HG02981 (cell line): ENCODE results near the gene GLI2.

ENCODE experiments used
- ATAC-seq: cut with Tn5 transposase; IDR thresholded peaks from one replicate; pipeline ENCODE4 v1.9.1; 2021; ENCODE audit warnings: mild to moderate bottlenecking, moderate library complexity; ENCODE audit not compliant: unreplicated experiment

The GLI2 gene

DNA sequence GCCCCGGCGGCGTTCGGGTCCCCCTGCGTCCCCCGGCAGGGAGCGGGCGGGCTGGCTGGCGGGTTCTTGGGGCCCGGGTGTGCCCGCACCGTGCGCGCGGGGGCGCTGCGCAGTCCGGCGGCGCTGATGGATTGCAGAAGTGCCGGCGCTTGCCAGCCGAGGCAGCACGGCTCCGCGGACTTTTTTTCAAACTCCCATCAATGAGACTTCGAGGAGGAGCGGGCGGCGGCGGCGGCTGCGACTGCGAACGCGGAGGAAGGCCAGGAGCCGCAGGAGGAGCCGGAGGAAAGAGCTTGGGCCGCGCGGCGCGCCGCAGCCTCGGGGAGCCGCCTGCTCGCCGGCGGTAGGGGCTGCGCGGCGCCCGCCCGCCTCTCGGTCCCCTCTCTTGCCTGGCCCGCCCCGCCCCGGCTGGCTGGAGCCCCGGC is at the start of gene GLI2:
GLI2 (plus strand) TSS at position 123 of the 425 bp plus-strand sequence. CDS start 61,453 bp downstream, outside the sequence.
- ATAC-seq, result no peak

DNA sequence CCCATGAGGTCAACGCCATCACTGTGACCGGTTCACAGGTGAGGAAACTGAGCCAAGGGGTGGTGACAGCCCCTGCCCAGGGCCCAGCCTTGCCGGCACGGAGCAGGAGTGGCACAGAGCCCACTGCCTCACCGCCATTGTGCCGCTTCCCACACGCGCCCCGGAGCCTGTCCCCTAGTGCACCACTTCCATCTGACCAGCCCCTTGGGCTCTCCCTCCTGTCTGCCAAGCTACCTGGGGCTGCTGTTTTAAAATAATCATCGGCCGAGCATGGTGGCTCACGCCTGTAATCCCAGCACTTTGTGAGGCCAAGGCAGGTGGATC is 49.7 kb upstream of the GLI2 start:
- no peak for ATAC-seq

DNA sequence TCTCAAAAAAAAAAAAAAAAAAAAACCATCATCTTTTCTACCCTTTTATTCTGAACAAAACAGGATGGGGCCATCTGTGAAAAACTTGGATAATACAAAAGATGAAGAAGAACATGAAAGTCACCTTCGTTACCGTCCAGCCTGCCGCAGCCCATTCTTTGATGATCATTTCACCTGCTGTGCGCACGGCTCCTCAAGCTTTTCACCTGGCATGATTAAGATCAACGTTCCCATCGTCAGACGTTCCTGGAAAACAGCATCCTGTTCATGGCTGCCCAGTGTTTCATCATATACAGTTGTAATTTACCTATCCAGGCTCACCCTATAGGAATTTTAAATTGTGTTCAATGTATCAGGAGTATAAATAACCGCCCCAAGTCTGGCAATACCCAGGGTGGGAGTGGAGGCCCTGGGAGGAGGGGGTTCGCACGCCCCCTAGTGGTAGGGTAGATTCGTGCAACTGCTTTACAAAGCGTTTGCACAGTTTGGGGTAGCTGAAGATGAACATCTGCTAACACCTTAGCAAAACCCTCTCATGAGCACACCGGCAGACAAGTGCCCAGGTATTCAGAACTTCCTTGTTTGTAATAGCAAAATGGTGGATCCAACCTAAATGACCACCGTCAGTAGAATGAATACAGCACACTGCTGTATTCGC is 49.0 kb upstream of the GLI2 start:
- no peak for ATAC-seq

DNA sequence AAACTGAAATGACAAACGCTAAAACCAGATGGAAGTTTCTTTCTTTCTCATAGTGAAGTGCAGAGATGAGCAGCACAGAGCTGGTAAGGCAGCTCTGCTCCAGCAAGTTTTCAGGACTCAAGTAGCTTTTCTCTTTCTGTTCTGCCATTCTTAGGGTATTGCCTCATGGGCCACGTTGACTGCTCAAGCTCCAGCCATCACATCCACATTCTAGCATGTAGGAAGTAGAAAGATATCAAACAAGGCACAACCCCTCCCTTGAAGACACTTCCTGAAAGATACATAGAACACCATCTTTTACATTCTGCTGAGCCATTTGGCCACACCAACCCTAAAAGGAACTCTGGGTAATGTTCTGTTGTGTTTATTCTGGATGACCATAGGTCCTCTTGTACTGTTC is 48.5 kb upstream of the GLI2 start:
- ATAC-seq, result no peak

DNA sequence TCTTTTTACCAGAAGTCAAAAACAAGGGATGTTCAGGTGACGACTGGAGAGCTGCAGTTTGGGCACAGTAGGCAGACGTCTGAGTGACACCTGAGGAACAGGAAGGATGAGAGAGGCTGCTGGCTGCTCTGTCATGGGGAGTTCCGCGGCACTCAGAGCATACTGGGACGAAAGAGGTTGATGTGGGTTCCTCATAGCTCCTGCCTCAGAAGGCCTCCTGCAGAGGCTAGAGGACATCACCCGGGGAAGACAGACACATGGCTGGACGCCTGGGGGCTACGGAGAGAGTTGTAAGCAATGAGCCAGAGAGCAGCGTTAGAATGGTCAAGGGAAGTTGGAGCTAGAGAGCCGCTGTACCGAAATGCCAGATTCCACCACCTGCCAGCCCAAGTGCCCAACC is 45.1 kb upstream of the GLI2 start:
- no peak for ATAC-seq

DNA sequence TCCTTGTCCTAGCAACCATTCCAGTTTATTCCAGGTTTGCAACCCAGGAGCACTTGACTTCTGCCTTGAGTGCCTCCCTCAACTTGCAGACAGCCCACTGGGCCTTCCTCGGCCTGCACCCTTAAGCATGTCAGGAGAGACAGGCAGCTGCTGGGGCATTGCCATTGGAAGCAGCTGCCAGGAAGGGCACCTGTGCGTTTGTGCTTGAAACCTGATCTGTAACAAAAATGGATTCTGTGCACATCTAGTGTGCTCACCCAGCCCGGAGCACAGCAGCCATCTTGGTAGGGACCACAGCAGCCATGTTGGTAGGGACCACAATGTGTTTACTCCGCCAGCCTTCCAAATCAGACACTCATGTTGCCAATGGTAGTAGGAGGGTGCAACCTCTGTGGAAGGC is 44.3 kb upstream of the GLI2 start:
- ATAC-seq, result no peak

DNA sequence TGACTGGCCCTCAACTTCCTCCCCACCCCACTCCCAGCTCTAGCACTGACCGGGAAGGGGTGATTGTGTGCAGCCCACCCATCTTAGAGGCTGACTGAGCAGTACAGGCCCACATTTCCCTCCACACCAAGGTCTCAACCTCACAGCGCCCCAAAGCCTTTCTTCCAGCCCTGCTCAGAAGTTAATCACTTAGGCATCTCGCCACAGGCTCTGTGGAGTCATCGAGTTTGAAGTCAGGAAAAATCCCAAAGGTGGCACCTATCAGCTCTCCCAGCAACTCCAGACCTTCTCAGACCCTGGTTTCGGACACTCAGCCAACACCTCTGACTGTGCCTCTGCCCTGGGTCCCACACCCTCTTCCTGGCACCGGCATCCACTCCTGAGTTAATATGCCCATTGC is 43.0 kb upstream of the GLI2 start:
- no peak for ATAC-seq

DNA sequence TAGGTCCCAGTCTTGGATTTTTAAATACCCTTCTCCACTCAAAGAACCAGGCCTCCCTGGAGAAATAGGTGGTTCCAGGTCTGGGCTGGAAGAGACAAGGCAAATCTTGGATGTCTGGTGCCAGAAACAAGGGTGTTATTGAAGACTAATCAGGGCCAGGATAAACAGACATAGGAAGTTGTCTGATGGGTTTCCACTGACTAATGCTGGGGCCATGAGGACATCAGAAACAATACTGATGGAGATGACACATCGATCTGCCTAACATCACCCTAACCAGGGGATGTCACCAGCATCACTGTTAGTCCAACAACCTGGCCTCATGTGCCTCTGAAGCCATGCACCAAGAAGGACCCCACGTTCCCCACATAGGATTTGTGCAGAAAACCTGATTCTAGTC is 42.5 kb upstream of the GLI2 start:
- no peak for ATAC-seq

DNA sequence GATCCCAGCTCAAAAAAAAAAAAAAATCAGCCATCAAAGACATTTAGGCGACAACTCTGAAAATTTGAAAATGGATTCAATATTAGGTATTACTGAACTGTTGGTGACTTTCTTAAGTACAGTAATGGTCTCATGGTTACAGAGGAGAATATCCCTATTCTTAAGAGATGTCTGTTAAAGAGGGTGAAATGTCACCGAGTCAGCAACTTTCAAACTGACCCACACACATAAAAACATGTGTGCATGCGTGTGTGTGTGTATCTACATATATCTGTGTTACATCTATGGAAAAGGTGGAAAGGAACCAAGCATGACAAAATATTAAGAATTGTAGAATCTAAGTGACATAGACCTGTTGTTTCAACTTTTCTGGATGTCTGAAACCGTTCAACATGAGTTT is 41.6 kb upstream of the GLI2 start:
- ATAC-seq, result no peak

DNA sequence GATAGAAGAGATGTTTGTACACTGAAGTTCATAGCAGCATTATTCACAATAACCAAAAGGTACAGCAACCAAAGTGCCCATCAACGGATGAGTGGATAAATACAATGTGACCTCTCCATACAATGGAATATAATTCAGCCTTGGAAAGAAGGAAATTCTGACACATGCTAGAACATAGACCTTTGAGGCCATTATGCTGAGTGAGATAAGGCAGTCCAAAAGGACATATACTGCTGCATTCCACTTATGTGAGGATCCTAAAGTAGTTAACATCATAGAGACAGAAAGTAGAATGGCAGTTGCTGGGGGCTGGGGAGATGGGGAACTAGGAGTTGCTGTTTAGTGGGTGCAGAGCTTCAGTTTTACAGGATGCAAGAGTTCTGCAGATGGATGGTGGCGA is 38.2 kb upstream of the GLI2 start:
- ATAC-seq, result no peak

DNA sequence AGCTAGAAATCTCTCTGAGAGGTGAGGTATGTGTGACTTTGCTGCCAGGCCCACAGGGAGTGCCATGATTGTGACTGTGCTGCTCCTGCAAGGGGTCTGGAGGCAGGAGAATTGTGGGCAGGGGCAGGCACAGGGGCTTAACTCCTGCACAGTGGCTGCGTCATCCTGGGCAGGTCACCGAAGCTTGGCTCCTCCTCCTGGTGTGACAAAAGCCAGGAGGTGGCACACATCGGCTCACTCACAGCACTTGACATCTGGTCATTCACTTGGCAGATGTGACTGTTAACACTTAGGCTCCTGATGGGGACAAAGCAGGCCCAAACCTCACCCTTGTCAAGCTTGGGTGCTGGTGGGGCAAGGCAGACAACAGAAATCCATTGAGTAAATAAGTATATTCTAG is 36.4 kb upstream of the GLI2 start:
- no peak for ATAC-seq

DNA sequence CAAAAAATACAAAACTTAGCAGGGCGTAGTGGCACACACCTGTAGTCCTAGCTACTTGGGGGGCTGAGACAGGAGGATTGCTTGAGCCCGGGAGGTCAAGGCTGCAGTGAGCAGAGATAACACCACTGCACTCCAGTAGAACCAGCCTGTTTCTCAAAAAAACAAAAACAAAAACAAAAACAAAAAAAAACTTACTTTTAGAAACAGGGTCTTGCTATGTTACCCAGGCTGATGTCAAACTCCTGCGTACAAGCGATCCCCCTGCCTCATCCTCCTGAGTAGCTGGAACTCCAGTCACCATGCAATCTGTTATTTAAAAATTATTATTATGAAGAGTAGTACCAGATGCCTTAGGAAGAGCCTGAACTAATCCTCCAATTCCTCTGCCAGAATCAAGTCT is 35.0 kb upstream of the GLI2 start:
- ATAC-seq, result no peak

DNA sequence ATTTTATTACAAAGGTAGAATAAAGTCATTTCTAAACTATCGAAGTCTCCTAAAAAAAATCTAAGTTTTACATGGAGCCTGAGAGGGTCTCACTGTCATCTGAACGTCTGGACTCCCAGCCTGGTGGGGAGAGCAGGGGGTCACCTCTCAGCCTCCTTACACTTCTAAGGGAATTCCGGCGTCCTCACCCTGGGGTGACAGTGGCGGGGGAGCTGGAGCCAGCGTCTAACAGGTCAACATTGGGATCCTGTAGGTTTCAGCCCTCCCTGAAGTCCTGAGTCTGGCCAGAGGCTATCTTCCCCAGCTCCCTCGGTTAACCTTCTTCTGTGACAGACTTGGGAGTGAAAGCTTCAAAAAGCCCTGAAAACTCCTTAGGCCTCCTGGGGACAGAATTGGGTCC is 34.6 kb upstream of the GLI2 start:
- ATAC-seq, result no peak

DNA sequence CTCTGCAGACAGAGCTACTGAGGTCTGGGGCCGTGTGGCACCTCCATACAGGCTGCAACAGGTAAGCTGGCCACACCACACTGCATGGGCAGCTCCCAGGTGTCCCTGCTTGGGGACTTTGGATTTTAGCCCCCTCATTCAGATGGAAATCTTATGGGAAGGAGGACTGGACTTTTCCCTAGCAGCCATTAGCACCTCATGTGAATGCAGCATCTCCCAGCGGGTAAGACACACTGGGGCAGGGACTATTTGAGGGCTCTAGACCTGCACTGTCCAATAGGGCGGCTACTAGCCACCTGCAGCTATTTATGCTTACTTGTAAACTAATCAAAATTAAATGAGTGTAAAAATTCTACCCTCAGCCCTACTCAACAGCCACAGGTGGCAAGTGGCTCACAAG is 34.2 kb upstream of the GLI2 start:
- ATAC-seq, result no peak

DNA sequence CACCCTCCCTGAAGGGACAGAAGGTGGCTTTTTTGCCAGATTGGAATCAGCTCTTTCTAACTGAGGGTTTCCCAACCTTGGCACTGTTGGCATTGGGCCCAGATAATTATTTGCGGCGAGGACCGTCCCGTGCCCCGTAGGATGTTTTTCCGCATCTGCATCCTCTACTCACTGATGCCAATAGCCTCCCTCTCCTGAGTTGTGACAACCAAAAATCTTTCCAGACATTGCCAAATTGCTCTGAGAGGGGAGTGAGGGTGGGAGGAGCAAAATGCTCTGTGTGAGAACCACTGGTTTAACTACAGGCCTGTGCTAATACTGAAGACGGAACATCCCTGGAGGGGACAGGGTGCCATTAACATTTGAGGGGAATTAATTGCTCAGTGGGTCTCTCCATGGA is 33.6 kb upstream of the GLI2 start:
- ATAC-seq, result no peak

DNA sequence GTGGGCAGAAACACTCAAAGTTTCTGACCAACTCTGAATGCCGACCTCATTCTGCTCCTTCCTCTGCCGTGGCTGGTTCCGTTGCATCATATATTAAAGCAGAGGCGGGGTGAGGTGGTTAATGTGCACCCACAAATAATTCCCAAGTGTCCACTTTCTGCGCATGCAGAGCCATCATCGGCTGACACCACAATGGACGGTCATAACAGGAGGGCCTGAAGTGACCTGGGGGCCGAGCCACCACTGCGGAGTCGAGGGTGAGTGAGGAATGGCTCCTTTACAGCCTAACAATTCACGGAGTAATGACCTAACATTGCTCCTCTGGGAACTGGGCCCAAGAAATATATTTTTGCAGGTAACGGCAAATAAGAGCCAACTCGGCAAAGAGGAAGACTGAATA is 32.9 kb upstream of the GLI2 start:
- no peak for ATAC-seq

DNA sequence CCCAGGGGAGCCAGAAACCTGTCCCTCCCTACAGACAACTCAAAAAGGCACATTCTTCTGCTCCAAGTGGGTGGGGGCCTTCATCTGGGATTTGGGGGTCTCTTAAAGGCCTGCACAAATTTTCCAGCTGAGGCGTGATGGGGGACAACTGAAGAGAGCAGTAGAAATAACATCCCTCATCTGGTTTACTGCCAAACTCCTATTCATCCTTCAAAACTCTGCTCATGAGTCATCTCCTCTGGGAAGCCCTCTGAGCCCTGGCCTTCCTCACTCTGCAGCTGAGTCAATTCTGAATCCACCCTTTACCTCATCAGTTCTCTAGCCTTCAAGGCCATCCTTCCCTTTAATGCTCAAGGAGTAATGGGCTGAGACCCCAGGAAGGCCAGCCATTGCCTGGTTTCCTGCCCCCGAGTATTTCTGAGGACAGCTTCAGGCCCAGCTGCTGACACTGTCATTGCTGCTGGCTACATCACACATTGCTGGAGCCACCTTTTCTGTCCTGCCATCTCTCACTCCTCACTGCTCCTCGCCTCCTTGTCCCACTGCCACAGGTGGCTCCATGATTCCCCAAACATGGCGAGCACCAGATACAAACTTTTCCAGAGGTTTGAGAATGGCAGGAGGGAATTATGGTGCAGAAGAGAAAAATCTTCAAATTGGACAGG is 32.2 kb upstream of the GLI2 start:
- no peak for ATAC-seq

DNA sequence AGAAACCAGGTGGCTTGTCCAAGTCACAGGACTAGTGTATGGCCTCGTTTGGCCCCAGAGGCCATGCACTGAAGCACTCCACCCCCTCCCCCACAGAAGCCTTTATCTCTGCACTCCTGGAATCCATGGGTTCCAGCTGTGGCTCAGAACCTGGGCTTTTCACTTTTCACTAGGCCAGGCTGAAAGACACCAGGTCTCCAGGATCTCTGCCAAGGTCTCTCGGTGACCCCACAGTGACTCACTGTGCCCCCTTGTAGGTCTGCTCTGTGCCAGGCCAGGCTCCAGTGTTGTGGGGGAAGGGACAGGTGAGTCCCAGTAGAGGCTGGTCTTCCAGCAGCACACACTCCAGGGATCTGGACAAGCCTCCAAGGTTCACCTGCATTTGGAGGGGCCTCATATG is 31.0 kb upstream of the GLI2 start:
- ATAC-seq, result no peak

DNA sequence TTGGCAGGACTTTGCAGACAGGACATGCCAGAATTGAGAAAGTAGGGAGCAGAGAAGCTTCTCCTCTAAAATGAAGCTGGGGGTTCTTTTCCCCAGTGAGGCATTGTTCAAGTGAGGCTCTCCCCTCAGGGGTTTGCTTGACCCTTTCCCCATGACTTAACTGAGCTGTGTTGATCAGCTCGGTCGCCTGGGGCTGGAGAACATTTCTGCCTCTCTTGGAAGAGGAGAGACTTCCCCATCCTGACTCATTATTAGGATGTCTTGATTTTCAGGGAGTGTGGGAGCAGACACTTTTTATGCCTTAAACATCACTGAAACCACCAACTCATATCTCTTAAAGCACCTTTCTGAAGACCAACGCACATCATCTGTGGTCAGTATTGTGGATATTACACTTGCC is 27.9 kb upstream of the GLI2 start:
- no peak for ATAC-seq

DNA sequence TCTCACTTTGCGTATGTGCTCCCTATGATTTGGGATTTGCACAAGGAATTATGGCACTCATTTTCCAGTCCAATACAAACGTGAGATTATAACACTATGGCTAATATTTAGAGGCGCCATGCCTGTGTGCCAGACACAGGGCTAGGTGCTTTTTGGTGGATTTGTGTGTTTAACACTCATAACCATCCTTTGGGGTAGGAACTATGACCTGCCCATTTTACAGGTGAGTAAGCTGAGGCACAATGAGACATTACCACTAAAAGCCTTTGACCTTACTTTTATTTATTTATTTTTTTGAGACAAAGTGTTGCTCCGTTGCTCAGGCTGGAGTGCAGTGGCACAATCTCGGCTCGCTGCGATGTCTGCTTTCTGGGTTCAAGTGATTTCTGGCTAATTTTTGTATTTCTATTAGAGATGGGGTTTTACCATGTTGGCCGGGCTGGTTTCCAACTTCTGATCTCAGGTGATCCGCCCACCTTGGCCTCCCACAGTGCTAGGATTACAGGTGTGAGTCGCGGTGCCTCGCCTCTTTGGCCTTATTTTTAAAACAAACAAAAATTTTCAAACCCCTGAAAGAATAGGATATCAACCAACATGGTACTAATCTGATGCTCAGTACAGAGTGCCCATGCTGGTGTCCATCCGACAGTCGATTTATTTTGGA is 26.6 kb upstream of the GLI2 start:
- no peak for ATAC-seq

DNA sequence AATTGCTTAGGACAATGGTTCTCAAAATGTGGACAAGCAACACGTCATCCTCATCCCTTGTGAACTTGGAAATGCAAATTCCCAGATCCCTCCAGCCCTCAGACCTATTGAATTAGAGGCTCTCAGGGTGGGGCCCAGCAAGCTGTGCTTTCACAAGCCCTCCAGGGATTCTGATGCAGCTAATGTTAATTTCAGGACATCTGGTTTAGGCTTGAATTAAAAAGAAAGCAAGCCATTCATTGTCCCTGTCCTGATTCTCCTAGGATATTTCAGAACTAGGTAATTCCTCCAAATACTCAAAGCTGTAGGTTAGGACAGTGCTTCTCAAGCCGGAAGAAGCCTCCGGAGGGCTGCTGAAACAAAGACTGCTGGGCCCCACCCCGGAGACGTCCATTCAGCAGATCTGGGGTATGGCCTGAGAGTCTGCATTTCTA is 26.0 kb upstream of the GLI2 start:
- no peak for ATAC-seq

DNA sequence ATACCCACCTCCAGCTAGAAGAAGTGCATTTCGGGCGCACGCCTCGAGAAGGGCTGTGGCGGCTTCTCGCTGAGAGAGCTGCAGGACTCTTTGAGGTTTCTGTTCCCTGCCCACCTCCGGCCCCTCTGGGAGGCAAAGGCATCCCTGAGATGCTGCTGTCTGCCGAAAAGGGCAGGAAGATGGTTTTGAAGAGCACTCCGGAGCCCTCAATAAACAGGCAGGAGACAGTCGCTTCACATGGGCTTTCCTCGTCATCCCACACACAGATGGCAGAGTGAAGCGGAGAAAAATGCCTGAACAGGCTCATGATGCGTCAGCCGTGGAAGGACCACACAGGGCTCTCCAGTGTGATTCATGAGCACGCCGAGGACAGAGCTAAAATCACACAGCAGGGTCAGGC is 25.4 kb upstream of the GLI2 start:
- no peak for ATAC-seq

DNA sequence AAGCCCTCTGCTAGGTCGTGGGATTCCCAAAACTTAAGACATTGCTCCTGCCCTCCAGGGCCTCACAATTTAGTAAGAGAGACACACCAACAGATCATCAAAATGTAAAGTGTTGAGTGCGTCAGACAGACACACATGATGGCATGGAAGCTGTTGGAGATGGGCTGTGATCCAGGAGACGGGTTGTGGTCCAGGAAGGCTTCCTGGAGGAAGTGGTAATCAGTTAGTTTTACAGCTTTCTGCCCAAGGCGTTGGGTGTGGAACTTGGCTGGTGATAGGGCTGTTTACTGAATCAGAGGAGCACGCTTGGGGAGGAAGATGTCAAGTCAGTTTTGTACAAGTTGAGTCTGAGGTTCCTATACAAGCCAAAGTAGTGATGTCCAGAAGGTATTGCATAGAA is 24.0 kb upstream of the GLI2 start:
- ATAC-seq, result no peak
